Stomach (tissue), 9 donors: Measurements from ENCODE around the gene CREB5. TPM values are rescaled to one million over a fixed set of nuclear protein-coding genes. Genes with fewer than 3 reads are reported as not detected.

Experiments
- DNase-seq, 2 donors: peaks; one replicate each; pipeline versions ENCODE4 v3.0.0 to v3.0.0-alpha.2; 2013 to 2019
- H3K27ac ChIP-seq, 5 donors: fragments of 200-600 bp in 4 of 5; sonication (generic) in 4 of 5; one replicate each; pipeline ENCODE4 v1.5.1; 2013 to 2019; ENCODE audit warnings: mild to moderate bottlenecking in 1 of 5, moderate library complexity in 1 of 5
- H3K27me3 ChIP-seq, 3 donors: fragments of 200-600 bp; sonication (generic); one replicate each; pipeline ENCODE4 v1.5.1; 2017 to 2019; ENCODE audit warnings: mixed run types in 1 of 3
- H3K36me3 ChIP-seq, 4 donors: fragments of 200-600 bp; sonication (generic); 1 replicate in 3 of 4; 2 replicates in 1 of 4; pipeline ENCODE4 v1.5.1; 2016 to 2019
- H3K4me1 ChIP-seq, 4 donors: fragments of 200-600 bp; sonication (generic); one replicate each; pipeline ENCODE4 v1.5.1; 2016 to 2019
- H3K4me3 ChIP-seq, 4 donors: fragments of 200-600 bp; sonication (generic) in 3 of 4; one replicate each; pipeline ENCODE4 v1.5.1; 2016 to 2019; ENCODE audit warnings: mild to moderate bottlenecking in 1 of 4
- H3K9me3 ChIP-seq, 4 donors: fragments of 200-600 bp; sonication (generic); one replicate each; pipeline ENCODE4 v1.5.1; 2016 to 2019
- EP300 ChIP-seq: sonication (generic); formaldehyde crosslinking; IDR thresholded peaks from one replicate; pipeline ENCODE4 v1.6.1; 2017; ENCODE audit warnings: antibody characterized with exemption
- POLR2A ChIP-seq, 4 donors: fragments of 450-650 bp; IDR thresholded peaks; one replicate each; pipeline ENCODE4 v1.6.1; 2016; ENCODE audit warnings: antibody characterized with exemption in 4 of 4, control low read depth in 2 of 4, mild to moderate bottlenecking in 1 of 4, moderate library complexity in 1 of 4
- POLR2AphosphoS5 ChIP-seq, 3 donors: sonication (generic); formaldehyde crosslinking; IDR thresholded peaks; one replicate each; pipeline ENCODE4 v1.6.1; 2016; ENCODE audit warnings: antibody characterized with exemption in 3 of 3
- WGBS, 5 donors: extraction: QIAGEN DNeasy Blood & Tissue Kit in 3 of 5; methylation state at CpG; one replicate each; pipeline versions ENCODE4 v1.1.5 to v1.1.7; 2013 to 2018; 5-methylcytosine and 5-hydroxymethylcytosine counted together
- intact Hi-C: fragments of 100-400 bp; cut with DNase I; formaldehyde crosslinking; loops from one replicate; pipeline ENCODE4 v1.15.1; 2023; ENCODE audit warnings: low total_unique reads
- polyA plus RNA-seq, 3 donors: library from polyadenylated mRNA; stranded (reverse); fragments of 200-250 nt; gene quantifications; one replicate each; pipeline ENCODE4 v1.2.3, GENCODE V29; 2013
- total RNA-seq, 5 donors: library from RNA; depleted of rRNA; stranded (reverse); fragments of >200 nt; gene quantifications; one replicate each; pipeline versions ENCODE4 v1.1.0 to v1.2.3, GENCODE V29; 2014 to 2016
- TF ChIP-seq, protein P1 (sequence below), 7 experiments: fragments of 450-650 bp in 4 of 7; fragments of 200-600 bp in 3 of 7; sonication (generic) in 3 of 7; IDR thresholded peaks; one replicate each; pipeline ENCODE4 v1.5.1; 2016 to 2019; ENCODE audit warnings: antibody characterized with exemption in 7 of 7, control low read depth in 2 of 7, mild to moderate bottlenecking in 1 of 7
- donor health status: healthy with polysubstance abuse.
- donor health status: Bipolar disorder and iron deficiency.
- donor health status: healthy.

The CREB5 gene
- total and polyA plus RNA-seq, 8 donors: 0.68 to 30.3 (median 1.5) TPM; not detected in 1

GRCh38 chr7:28858206-28858605 is 445.9 kb downstream of the CREB5 start:
- Histone ChIP-seq H3K36me3 (no peaks in the 10 kb centered on the region), H3K4me3 (no peak overlapping the region), H3K27ac (no peak overlapping the region), H3K27me3 (peaks cover 0 to 27% (median 8%) of the 10 kb centered on the region in 3 donors), H3K9me3 (no peaks in the 10 kb centered on the region), H3K4me1 (peaks cover 0 to 13% (median 12%) of the 10 kb centered on the region in 4 donors)
- no peak for DNase-seq
- TF ChIP-seq EP300 (no peak), POLR2A (IDR thresholded peaks at IDR 0.05) (no peak), POLR2AphosphoS5 (IDR thresholded peaks at IDR 0.05) (no peak)
- TF ChIP-seq, protein P1, sequence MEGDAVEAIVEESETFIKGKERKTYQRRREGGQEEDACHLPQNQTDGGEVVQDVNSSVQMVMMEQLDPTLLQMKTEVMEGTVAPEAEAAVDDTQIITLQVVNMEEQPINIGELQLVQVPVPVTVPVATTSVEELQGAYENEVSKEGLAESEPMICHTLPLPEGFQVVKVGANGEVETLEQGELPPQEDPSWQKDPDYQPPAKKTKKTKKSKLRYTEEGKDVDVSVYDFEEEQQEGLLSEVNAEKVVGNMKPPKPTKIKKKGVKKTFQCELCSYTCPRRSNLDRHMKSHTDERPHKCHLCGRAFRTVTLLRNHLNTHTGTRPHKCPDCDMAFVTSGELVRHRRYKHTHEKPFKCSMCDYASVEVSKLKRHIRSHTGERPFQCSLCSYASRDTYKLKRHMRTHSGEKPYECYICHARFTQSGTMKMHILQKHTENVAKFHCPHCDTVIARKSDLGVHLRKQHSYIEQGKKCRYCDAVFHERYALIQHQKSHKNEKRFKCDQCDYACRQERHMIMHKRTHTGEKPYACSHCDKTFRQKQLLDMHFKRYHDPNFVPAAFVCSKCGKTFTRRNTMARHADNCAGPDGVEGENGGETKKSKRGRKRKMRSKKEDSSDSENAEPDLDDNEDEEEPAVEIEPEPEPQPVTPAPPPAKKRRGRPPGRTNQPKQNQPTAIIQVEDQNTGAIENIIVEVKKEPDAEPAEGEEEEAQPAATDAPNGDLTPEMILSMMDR (IDR thresholded peaks at IDR 0.05): no peak
- intact Hi-C loops: no loop called here
- 25 to 63% (median 48%) methylated on average over 1 of the region's 1 CpG for WGBS, 5 donors

- Histone ChIP-seq H3K27me3 (peaks cover 0 to 21% (median 3%) of the 10 kb centered on the region in 3 donors), H3K4me1 (peaks cover 0 to 8% (median 6%) of the 10 kb centered on the region in 4 donors), H3K36me3 (no peaks in the 10 kb centered on the region), H3K4me3 (no peak overlapping the region), H3K27ac (no peak overlapping the region), H3K9me3 (no peaks in the 10 kb centered on the region)
- intact Hi-C loops: no loop called here
- 82 to 94% (median 91%) methylated on average over 6 of the region's 6 CpGs for WGBS, 5 donors
- TF ChIP-seq, protein P1 (IDR thresholded peaks at IDR 0.05): no peak
- TF ChIP-seq POLR2AphosphoS5 (IDR thresholded peaks at IDR 0.05) (no peak), EP300 (no peak), POLR2A (IDR thresholded peaks at IDR 0.05) (no peak)
- DNase-seq: no peak
Observed at GRCh38 chr7:28858895-28859294, 446.6 kb downstream of the CREB5 start.

GRCh38 chr7:28861825-28862224 is 449.5 kb downstream of the CREB5 start:
- intact Hi-C loops: no loop called here
- Histone ChIP-seq H3K27me3 (peaks cover 0 to 15% (median 0%) of the 10 kb centered on the region in 3 donors), H3K4me1 (no peaks in the 10 kb centered on the region), H3K36me3 (no peaks in the 10 kb centered on the region), H3K27ac (no peak overlapping the region), H3K4me3 (no peak overlapping the region), H3K9me3 (no peaks in the 10 kb centered on the region)
- no peak for DNase-seq
- TF ChIP-seq POLR2A (IDR thresholded peaks at IDR 0.05): no peak
- TF ChIP-seq EP300: no peak
- TF ChIP-seq, protein P1 (IDR thresholded peaks at IDR 0.05): no peak
- TF ChIP-seq POLR2AphosphoS5 (IDR thresholded peaks at IDR 0.05): no peak
- 91 to 96% (median 95%) methylated on average over 4 of the region's 4 CpGs for WGBS, 5 donors

DNA sequence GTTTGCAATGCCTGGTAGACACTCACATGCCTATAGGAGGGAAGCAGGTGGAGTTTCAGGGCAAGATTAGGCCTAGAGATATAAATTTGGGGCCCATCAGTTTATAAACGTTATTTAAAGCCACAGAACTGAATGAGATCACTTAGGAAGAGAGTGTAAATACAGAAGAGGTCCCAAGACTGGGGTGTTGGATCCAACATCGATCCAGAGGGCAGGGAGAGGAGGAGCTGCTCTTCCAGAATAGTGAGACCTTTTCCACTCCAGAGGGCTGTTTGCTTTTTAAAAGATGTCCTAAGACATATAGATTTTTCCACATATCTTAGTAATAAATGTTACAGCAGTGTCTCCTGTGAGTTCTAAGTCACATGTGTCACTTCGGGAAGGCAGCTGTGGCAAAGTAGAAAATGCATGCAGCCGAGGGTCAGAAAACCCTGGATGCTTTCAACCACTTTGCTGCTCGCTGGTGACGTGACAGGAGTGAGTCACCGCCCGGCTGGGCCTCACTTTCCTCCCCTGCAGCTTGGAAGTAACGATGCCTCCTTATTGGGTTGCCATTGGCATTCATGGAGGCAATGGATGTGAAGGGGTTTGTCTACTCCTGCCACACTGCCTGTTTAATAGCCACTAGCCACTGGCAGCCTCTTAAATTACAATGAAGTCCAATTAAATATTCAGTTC is 450.4 kb downstream of the CREB5 start:
- Histone ChIP-seq H3K36me3 (no peaks in the 10 kb centered on the region), H3K27me3 (peaks cover 0 to 24% (median 0%) of the 10 kb centered on the region in 3 donors), H3K27ac (no peak overlapping the region), H3K4me1 (no peaks in the 10 kb centered on the region), H3K4me3 (no peak overlapping the region), H3K9me3 (no peaks in the 10 kb centered on the region)
- TF ChIP-seq EP300 (no peak), POLR2A (IDR thresholded peaks at IDR 0.05) (no peak), POLR2AphosphoS5 (IDR thresholded peaks at IDR 0.05) (no peak)
- TF ChIP-seq, protein P1 (IDR thresholded peaks at IDR 0.05): no peak
- 75 to 84% (median 84%) methylated on average over 9 of the region's 9 CpGs for WGBS, 5 donors
- no peak for DNase-seq
- intact Hi-C loops: no loop called here
